Measurements from ENCODE around the gene CHMP1A.

GRCh38 chr16:89655062-89655643 is 2.4 kb downstream of the CHMP1A start:
- TF ChIP-seq POLR2A (IDR thresholded peaks at IDR 0.05) (no peak), CTCF (IDR thresholded peaks at IDR 0.05) (no peak)
